OCI-LY1 (cell line): Measurements from ENCODE around the gene RRAD.

ENCODE experiments used
- H2AFZ ChIP-seq: fragments of 200-600 bp; sonication (generic), shearing (Covaris generic); 2 replicates; pipeline ENCODE4 v1.6.0; 2014; ENCODE audit warnings: antibody characterized with exemption, mild to moderate bottlenecking, low read length
- H3F3A ChIP-seq: fragments of 200-600 bp; sonication (generic), shearing (Covaris generic); 2 replicates; pipeline ENCODE4 v1.6.0; 2014; ENCODE audit warnings: mild to moderate bottlenecking, antibody characterized with exemption, low read length, moderate library complexity; ENCODE audit not compliant: insufficient read depth
- H3K27ac ChIP-seq: fragments of 200-600 bp; sonication (generic); 2 replicates; pipeline ENCODE4 v1.5.1; 2014; ENCODE audit warnings: low read length, mixed run types, mild to moderate bottlenecking, low read depth; ENCODE audit not compliant: poor library complexity, severe bottlenecking
- H3K27me3 ChIP-seq: fragments of 200-600 bp; sonication (generic); 2 replicates; pipeline ENCODE4 v1.6.0; 2014; ENCODE audit warnings: antibody characterized with exemption, mild to moderate bottlenecking, low read length, moderate library complexity; ENCODE audit not compliant: insufficient read depth
- H3K36me3 ChIP-seq: fragments of 200-600 bp; sonication (generic); 2 replicates; pipeline ENCODE4 v1.6.1; 2014; ENCODE audit warnings: mild to moderate bottlenecking, antibody characterized with exemption, low read length, moderate library complexity, mixed read lengths; ENCODE audit not compliant: insufficient read depth
- H3K4me1 ChIP-seq: fragments of 200-600 bp; sonication (generic); 2 replicates; pipeline ENCODE4 v1.5.1; 2014; ENCODE audit warnings: mild to moderate bottlenecking, low read length, moderate library complexity; ENCODE audit not compliant: insufficient read depth, severe bottlenecking
- H3K4me2 ChIP-seq: fragments of 200-600 bp; sonication (generic), shearing (Covaris generic); 2 replicates; pipeline ENCODE4 v1.6.1; 2014; ENCODE audit warnings: low read length
- H3K4me3 ChIP-seq: fragments of 200-600 bp; sonication (generic); 2 replicates; pipeline ENCODE4 v1.5.1; 2014; ENCODE audit warnings: low read length, low read depth, mild to moderate bottlenecking, mixed read lengths; ENCODE audit not compliant: poor library complexity, severe bottlenecking
- H3K79me2 ChIP-seq: fragments of 200-600 bp; shearing (Covaris generic); 2 replicates; pipeline ENCODE4 v1.6.1; 2016; ENCODE audit warnings: mixed run types, low read length, mixed read lengths; ENCODE audit not compliant: insufficient read depth
- H3K9ac ChIP-seq: fragments of 200-600 bp; sonication (generic), shearing (Covaris generic); 2 replicates; pipeline ENCODE4 v1.6.1; 2014; ENCODE audit warnings: mild to moderate bottlenecking, low read length, mixed read lengths
- H3K9me2 ChIP-seq: fragments of 200-600 bp; sonication (generic), shearing (Covaris generic); 2 replicates; pipeline ENCODE4 v1.6.1; 2014; ENCODE audit warnings: low read depth, mild to moderate bottlenecking, low read length, mixed read lengths
- H3K9me3 ChIP-seq: fragments of 200-600 bp; shearing (Covaris generic); 2 replicates; pipeline ENCODE4 v1.6.1; 2014; ENCODE audit warnings: low read length, mixed read lengths
- H4K20me1 ChIP-seq: fragments of 200-600 bp; sonication (generic), shearing (Covaris generic); 2 replicates; pipeline ENCODE4 v1.6.0; 2016; ENCODE audit warnings: mild to moderate bottlenecking, low read length; ENCODE audit not compliant: insufficient read depth
- EZH2 ChIP-seq: fragments of 200-600 bp; sonication (generic), shearing (Covaris generic); IDR thresholded peaks from 2 replicates; pipeline ENCODE4 v1.8.0; 2017; ENCODE audit warnings: borderline replicate concordance, mixed run types, mild to moderate bottlenecking, antibody characterized with exemption, low read length, moderate library complexity, mixed read lengths
- TF ChIP-seq, protein P1 (sequence below): fragments of 200-600 bp; sonication (generic), shearing (Covaris generic); IDR thresholded peaks from 2 replicates; pipeline ENCODE4 v1.5.1; 2017; ENCODE audit warnings: mild to moderate bottlenecking, antibody characterized with exemption, low read length, moderate library complexity, mixed read lengths

RRAD gene

DNA sequence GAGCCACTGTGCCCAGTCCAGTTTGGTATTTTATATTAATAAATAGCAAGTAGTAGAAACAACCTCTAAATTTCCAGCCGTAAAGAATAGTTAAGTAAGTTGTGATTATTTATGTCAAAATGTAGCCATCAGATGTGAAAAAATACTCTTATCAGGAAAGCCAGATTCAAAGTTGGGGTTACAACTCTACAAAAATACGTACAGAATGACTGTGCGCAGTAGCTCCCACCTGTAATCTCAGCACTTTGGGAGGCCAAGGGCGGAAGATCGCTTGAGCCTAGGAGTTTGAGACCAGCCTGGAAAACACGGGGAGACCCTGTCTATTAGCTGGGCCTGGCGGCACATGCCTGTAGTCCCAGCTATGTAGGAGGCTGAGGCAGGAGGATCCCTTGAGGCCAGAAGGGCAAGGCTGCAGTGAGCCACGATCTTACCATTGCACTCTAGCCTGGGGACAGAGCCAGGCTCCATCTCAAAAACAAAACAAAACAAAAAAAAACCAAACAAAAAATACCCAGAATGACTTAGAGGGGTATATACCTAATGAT lies 43.3 kb downstream of the RRAD start:
- no peak overlapping the region for H2AFZ ChIP-seq
- no peaks in the 10 kb centered on the region for H3F3A ChIP-seq
- H3K4me1 ChIP-seq: peaks cover 27% of the 10 kb centered on the region
- H3K27me3 ChIP-seq: no peaks in the 10 kb centered on the region
- TF ChIP-seq, protein P1, sequence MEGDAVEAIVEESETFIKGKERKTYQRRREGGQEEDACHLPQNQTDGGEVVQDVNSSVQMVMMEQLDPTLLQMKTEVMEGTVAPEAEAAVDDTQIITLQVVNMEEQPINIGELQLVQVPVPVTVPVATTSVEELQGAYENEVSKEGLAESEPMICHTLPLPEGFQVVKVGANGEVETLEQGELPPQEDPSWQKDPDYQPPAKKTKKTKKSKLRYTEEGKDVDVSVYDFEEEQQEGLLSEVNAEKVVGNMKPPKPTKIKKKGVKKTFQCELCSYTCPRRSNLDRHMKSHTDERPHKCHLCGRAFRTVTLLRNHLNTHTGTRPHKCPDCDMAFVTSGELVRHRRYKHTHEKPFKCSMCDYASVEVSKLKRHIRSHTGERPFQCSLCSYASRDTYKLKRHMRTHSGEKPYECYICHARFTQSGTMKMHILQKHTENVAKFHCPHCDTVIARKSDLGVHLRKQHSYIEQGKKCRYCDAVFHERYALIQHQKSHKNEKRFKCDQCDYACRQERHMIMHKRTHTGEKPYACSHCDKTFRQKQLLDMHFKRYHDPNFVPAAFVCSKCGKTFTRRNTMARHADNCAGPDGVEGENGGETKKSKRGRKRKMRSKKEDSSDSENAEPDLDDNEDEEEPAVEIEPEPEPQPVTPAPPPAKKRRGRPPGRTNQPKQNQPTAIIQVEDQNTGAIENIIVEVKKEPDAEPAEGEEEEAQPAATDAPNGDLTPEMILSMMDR: no peak
- H3K4me3 ChIP-seq: peak overlapping the region; percentile 70
- no peaks in the 10 kb centered on the region for H3K79me2 ChIP-seq
- no peaks in the 10 kb centered on the region for H3K9me3 ChIP-seq
- H4K20me1 ChIP-seq: no peaks in the 10 kb centered on the region
- H3K36me3 ChIP-seq: peaks cover 29% of the 10 kb centered on the region
- H3K9ac ChIP-seq: no peak overlapping the region
- H3K9me2 ChIP-seq: no peaks in the 10 kb centered on the region
- no peak overlapping the region for H3K27ac ChIP-seq
- H3K4me2 ChIP-seq: peak overlapping the region; percentile 77; the same call in 1 of the 2 replicates

DNA sequence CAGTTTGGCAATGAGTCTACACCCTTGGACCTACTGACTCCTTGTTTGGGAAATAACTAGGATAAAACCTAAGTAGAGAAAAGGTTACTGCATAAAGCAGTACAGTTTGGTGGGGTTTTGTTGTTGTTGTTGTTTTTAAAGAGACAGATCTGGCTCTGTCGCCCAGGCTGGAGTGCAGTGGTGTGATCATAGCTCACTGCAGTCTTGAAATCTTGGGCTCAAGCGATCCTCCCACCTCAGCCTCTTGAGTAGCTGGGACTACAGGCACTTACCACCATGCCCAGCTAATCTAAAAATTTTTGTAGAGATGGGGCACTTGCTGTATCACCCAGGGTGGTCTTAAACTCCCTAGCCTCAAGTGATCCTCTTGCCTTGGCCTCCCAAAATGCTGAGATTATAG lies 43.8 kb downstream of the RRAD start:
- H2AFZ ChIP-seq: no peak overlapping the region
- H3K9ac ChIP-seq: peak overlapping the region; percentile 15
- peaks cover 24% of the 10 kb centered on the region for H3K36me3 ChIP-seq
- H3F3A ChIP-seq: no peaks in the 10 kb centered on the region
- H3K27ac ChIP-seq: no peak overlapping the region
- H3K4me2 ChIP-seq: peak overlapping the region; percentile 77
- H3K4me3 ChIP-seq: peak overlapping the region; percentile 70
- no peaks in the 10 kb centered on the region for H3K27me3 ChIP-seq
- TF ChIP-seq, protein P1: no peak
- TF ChIP-seq EZH2: no peak
- H3K4me1 ChIP-seq: peaks cover 27% of the 10 kb centered on the region
- H4K20me1 ChIP-seq: no peaks in the 10 kb centered on the region
- no peaks in the 10 kb centered on the region for H3K79me2 ChIP-seq
- no peaks in the 10 kb centered on the region for H3K9me3 ChIP-seq
- no peaks in the 10 kb centered on the region for H3K9me2 ChIP-seq

DNA sequence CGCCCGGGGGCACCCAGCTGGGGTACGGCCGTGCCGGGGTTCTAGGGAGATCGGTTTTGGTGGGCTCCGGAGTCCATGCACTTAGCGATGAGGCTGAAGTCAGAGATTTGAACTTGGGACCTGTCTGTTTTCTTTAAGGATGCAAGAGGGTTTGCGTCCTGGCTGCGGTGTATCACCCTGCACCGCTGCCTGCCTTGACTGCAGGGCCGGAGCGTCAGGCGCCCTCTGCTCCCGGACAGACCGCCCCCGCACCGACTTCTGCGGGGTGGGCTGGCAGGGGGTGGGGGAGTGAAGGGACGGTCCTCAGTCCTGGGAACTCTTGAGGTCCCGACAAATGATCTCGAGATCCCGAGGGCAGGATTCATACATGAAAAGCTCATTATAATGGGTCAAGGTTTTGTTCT lies 44.3 kb downstream of the RRAD start:
- Histone ChIP-seq H3K27me3 (no peaks in the 10 kb centered on the region), H3K4me1 (peaks cover 27% of the 10 kb centered on the region), H3K4me3 (peak overlapping the region; percentile 70), H3K27ac (no peak overlapping the region), H3K9me3 (no peaks in the 10 kb centered on the region), H3K4me2 (peak overlapping the region; percentile 77), H3F3A (no peaks in the 10 kb centered on the region), H3K9me2 (no peaks in the 10 kb centered on the region), H4K20me1 (no peaks in the 10 kb centered on the region), H2AFZ (no peak overlapping the region), H3K36me3 (peaks cover 19% of the 10 kb centered on the region), H3K9ac (peak overlapping the region; percentile 72), H3K79me2 (no peaks in the 10 kb centered on the region)
- TF ChIP-seq, protein P1: no peak
- TF ChIP-seq EZH2: no peak
